PC-9 (cell line): ENCODE results near the gene PLEKHA7.

Experiments
- CTCF ChIP-seq: fragments of 200-600 bp; sonication (generic); conservative IDR thresholded peaks from 2 replicates; pipeline ENCODE4 v1.6.1; 2017; ENCODE audit warnings: mixed run types, antibody characterized with exemption, mild to moderate bottlenecking, moderate library complexity
- EZH2 ChIP-seq: fragments of 200-600 bp; sonication (generic); IDR thresholded peaks from 2 replicates; pipeline ENCODE4 v1.8.0; 2017; ENCODE audit warnings: antibody characterized with exemption, low read depth

GRCh38 chr11:16911186-16911585 lies 103.0 kb downstream of the PLEKHA7 start:
- TF ChIP-seq CTCF (no peak), EZH2 (no peak)
